Astrocyte (in vitro differentiated cells and primary cell): Measurements from ENCODE around the gene MFAP3L.

Experiments
- CTCF ChIP-seq: IDR thresholded peaks from 2 replicates; pipeline ENCODE4 v1.5.1; 2011; ENCODE audit warnings: low read depth, mild to moderate bottlenecking, inconsistent platforms, low read length, moderate library complexity; ENCODE audit not compliant: insufficient read depth
- EZH2 ChIP-seq: IDR thresholded peaks from 2 replicates; pipeline ENCODE4 v1.6.1; 2012; ENCODE audit warnings: mild to moderate bottlenecking, low read length, inconsistent platforms; ENCODE audit not compliant: insufficient read depth

- no peak for TF ChIP-seq CTCF
- TF ChIP-seq EZH2, result no peak
Observed at GRCh38 chr4:170037481-170037880, 11.3 kb upstream of the MFAP3L start.
